ENCODE results near the gene TIMM10. TPM values are rescaled to one million over a fixed set of nuclear protein-coding genes. Genes with fewer than 3 reads are reported as not detected.

The TIMM10 gene
- polyA plus RNA-seq, 3 donors: 30.4 to 62.1 (median 58.3) TPM

- H3K27me3 ChIP-seq (ENCODE audit: control insufficient read depth in 2 of 2, insufficient read depth in 2 of 2, low read length in 2 of 2): peaks cover 7 to 14% of the 10 kb centered on the region in 2 donors
- no peaks in the 10 kb centered on the region for H4K20me1 ChIP-seq (ENCODE audit: insufficient read depth, low read length)
- peaks cover 0 to 5% (median 2%) of the 10 kb centered on the region in 7 donors for H3K9me3 Mint-ChIP-seq
- peaks cover 0 to 2% of the 10 kb centered on the region in 2 donors for H3K36me3 Mint-ChIP-seq
- H3K4me2 ChIP-seq (replicated peaks; ENCODE audit: extremely low read depth, low read length, poor library complexity, severe bottlenecking): peak overlapping the region; percentile 86
- intact Hi-C loops (cut with micrococcal nuclease): loop anchor here (5.0 kb wide), 1 partner anchor 135 kb away; no protein-coding TSS in a partner anchor
- peaks cover 52% of the 10 kb centered on the region for H3K4me1 Mint-ChIP-seq
- no peak overlapping the region for H3K27ac Mint-ChIP-seq
- 26% methylated on average over 35 of the region's 44 CpGs for WGBS (ENCODE audit: insufficient coverage)
- peak overlapping the region; percentile 29 for H3K9ac ChIP-seq (ENCODE audit: insufficient read depth, low read length, poor library complexity, severe bottlenecking)
- H3K4me3 ChIP-seq (replicated peaks in 1 of 3; ENCODE audit: low read depth in 2 of 3, low read length in 3 of 3): peak overlapping the region in 2 of 3 experiments; percentile 28 to 72
- H3K9me3 ChIP-seq (replicated peaks in 1 of 2; ENCODE audit: control insufficient read depth in 1 of 2, insufficient read depth in 1 of 2, low read length in 2 of 2): no peaks in the 10 kb centered on the region
- peak overlapping the region; percentile 69 to 80 for H3K4me3 Mint-ChIP-seq
- no peak overlapping the region for H3K27ac ChIP-seq (ENCODE audit: low read depth in 1 of 2, low read length in 2 of 2)
- H2AFZ ChIP-seq (ENCODE audit: insufficient read depth, low read depth, low read length, poor library complexity, severe bottlenecking): peak overlapping the region; percentile 72
- no peak for TF ChIP-seq CTCF (IDR thresholded peaks at IDR 0.05)
- no peaks in the 10 kb centered on the region for H3K36me3 ChIP-seq (replicated peaks in 1 of 2; ENCODE audit: control insufficient read depth in 1 of 2, insufficient read depth in 2 of 2, low read length in 2 of 2)
- peaks cover 14 to 31% (median 18%) of the 10 kb centered on the region in 3 donors for H3K27me3 Mint-ChIP-seq (ENCODE audit: low read depth in 3 of 3)
- H3K79me2 ChIP-seq (ENCODE audit: insufficient read depth, low read length): no peaks in the 10 kb centered on the region
- DNase-seq: no peak
- H3K4me1 ChIP-seq (ENCODE audit: control insufficient read depth in 1 of 2, insufficient read depth in 2 of 2, low read length in 2 of 2): peaks cover 49 to 50% of the 10 kb centered on the region in 2 donors
Observed at GRCh38 chr11:57481915-57482781, 48.4 kb downstream of the TIMM10 start.

- intact Hi-C loops (cut with micrococcal nuclease): loop anchor here (5.0 kb wide), 1 partner anchor 134 kb away; no protein-coding TSS in a partner anchor
- H3K4me2 ChIP-seq (replicated peaks; ENCODE audit: extremely low read depth, low read length, poor library complexity, severe bottlenecking): no peak overlapping the region
- WGBS (ENCODE audit: insufficient coverage): no CpG with 5 or more reads among the region's 2 CpGs
- no peak overlapping the region for H3K27ac ChIP-seq (ENCODE audit: low read depth in 1 of 2, low read length in 2 of 2)
- H3K4me3 ChIP-seq (replicated peaks in 1 of 3; ENCODE audit: low read depth in 2 of 3, low read length in 3 of 3): no peak overlapping the region
- Mint-ChIP-seq H3K36me3 (peaks cover 0 to 2% of the 10 kb centered on the region in 2 donors), H3K27me3 (ENCODE audit: low read depth in 3 of 3) (peaks cover 17 to 35% (median 21%) of the 10 kb centered on the region in 3 donors), H3K4me1 (peaks cover 56% of the 10 kb centered on the region), H3K4me3 (peak overlapping the region in 1 of 2 donors; percentile 72), H3K9me3 (peaks cover 0 to 5% (median 2%) of the 10 kb centered on the region in 7 donors), H3K27ac (peak overlapping the region in 1 of 7 donors; percentile 26)
- H2AFZ ChIP-seq (ENCODE audit: insufficient read depth, low read depth, low read length, poor library complexity, severe bottlenecking): no peak overlapping the region
- H3K27me3 ChIP-seq (ENCODE audit: control insufficient read depth in 2 of 2, insufficient read depth in 2 of 2, low read length in 2 of 2): peaks cover 7 to 14% of the 10 kb centered on the region in 2 donors
- no peak for TF ChIP-seq CTCF (IDR thresholded peaks at IDR 0.05)
- H3K36me3 ChIP-seq (replicated peaks in 1 of 2; ENCODE audit: control insufficient read depth in 1 of 2, insufficient read depth in 2 of 2, low read length in 2 of 2): no peaks in the 10 kb centered on the region
- no peaks in the 10 kb centered on the region for H4K20me1 ChIP-seq (ENCODE audit: insufficient read depth, low read length)
- no peaks in the 10 kb centered on the region for H3K79me2 ChIP-seq (ENCODE audit: insufficient read depth, low read length)
- H3K9ac ChIP-seq (ENCODE audit: insufficient read depth, low read length, poor library complexity, severe bottlenecking): no peak overlapping the region
- H3K9me3 ChIP-seq (replicated peaks in 1 of 2; ENCODE audit: control insufficient read depth in 1 of 2, insufficient read depth in 1 of 2, low read length in 2 of 2): no peaks in the 10 kb centered on the region
- DNase-seq: no peak
- H3K4me1 ChIP-seq (ENCODE audit: control insufficient read depth in 1 of 2, insufficient read depth in 2 of 2, low read length in 2 of 2): peaks cover 56 to 57% of the 10 kb centered on the region in 2 donors
Observed at GRCh38 chr11:57481315-57481714, 49.2 kb downstream of the TIMM10 start.
